PFSK-1 (cell line): ENCODE measurements around the gene CATSPER4.

Source experiments
- FOXP2 ChIP-seq: optimal IDR thresholded peaks from 2 replicates; pipeline ENCODE3; 2011; ENCODE audit warnings: borderline replicate concordance, control low read depth, inconsistent platforms; ENCODE audit not compliant: insufficient read depth; ENCODE audit errors: extremely low read length, extremely low read depth
- POLR2AphosphoS5 ChIP-seq: IDR thresholded peaks from 2 replicates; pipeline ENCODE4 v1.6.1; 2012; ENCODE audit warnings: low read depth, mild to moderate bottlenecking, control low read depth, low read length, moderate library complexity
- TF ChIP-seq, protein P1 (sequence below), 2 experiments: IDR thresholded peaks; 2 replicates each; pipeline versions ENCODE4 v1.6.1 to v1.8.0; 2011 to 2012; ENCODE audit warnings: low read depth in 2 of 2, low read length in 2 of 2, control low read depth in 1 of 2, inconsistent platforms in 1 of 2, mild to moderate bottlenecking in 1 of 2, moderate library complexity in 1 of 2; ENCODE audit not compliant: insufficient read depth in 1 of 2

DNA sequence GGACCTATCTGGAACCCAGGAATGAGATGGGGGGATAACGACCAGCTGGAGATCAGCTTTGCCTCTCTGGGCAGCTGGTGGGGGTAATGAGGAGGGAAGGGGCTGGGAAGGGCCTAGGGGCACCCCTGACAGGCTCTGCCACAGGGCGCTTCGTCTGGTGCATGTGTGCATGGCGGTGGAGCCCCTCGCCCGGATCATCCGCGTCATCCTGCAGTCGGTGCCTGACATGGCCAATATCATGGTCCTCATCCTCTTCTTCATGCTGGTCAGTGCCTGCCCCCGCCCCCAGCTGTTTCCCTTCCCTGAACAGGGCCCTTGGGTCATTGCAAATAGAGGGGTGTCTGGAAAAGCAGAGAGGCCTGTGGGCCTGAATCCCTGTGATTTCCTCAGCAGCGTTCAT lies 7.4 kb downstream of the CATSPER4 start:
- TF ChIP-seq FOXP2, result no peak
- TF ChIP-seq POLR2AphosphoS5, result no peak
- TF ChIP-seq, protein P1, sequence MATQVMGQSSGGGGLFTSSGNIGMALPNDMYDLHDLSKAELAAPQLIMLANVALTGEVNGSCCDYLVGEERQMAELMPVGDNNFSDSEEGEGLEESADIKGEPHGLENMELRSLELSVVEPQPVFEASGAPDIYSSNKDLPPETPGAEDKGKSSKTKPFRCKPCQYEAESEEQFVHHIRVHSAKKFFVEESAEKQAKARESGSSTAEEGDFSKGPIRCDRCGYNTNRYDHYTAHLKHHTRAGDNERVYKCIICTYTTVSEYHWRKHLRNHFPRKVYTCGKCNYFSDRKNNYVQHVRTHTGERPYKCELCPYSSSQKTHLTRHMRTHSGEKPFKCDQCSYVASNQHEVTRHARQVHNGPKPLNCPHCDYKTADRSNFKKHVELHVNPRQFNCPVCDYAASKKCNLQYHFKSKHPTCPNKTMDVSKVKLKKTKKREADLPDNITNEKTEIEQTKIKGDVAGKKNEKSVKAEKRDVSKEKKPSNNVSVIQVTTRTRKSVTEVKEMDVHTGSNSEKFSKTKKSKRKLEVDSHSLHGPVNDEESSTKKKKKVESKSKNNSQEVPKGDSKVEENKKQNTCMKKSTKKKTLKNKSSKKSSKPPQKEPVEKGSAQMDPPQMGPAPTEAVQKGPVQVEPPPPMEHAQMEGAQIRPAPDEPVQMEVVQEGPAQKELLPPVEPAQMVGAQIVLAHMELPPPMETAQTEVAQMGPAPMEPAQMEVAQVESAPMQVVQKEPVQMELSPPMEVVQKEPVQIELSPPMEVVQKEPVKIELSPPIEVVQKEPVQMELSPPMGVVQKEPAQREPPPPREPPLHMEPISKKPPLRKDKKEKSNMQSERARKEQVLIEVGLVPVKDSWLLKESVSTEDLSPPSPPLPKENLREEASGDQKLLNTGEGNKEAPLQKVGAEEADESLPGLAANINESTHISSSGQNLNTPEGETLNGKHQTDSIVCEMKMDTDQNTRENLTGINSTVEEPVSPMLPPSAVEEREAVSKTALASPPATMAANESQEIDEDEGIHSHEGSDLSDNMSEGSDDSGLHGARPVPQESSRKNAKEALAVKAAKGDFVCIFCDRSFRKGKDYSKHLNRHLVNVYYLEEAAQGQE (IDR thresholded peaks at IDR 0.05; ENCODE audit: insufficient read depth in 1 of 2, low read depth in 2 of 2, low read length in 2 of 2), result no peak
